ENCODE results near the gene OGG1.

OGG1 gene

GRCh38 chr3:9729419-9729818 lies 20.3 kb upstream of the OGG1 start:
- DNase-seq = no peak

GRCh38 chr3:9730657-9731205 lies 19.0 kb upstream of the OGG1 start:
- DNase-seq = no peak

- peak; percentile 100 for DNase-seq
These were observed 18.3 kb upstream of the OGG1 start, which contains the start of gene BRPF1 for GRCh38 chr3:9731206-9732079. BRPF1 (plus strand) TSS chr3:9731735; CDS start chr3:9734141, 2,406 bp downstream.

- peak; percentile 61 for DNase-seq
These were observed 17.5 kb upstream of the OGG1 start for GRCh38 chr3:9732080-9732739.

- DNase-seq = no peak
These were observed 17.0 kb upstream of the OGG1 start for GRCh38 chr3:9732740-9733115.

- DNase-seq = no peak
These were observed 12.9 kb upstream of the OGG1 start for GRCh38 chr3:9736831-9737230.

- no peak for DNase-seq
These were observed 10.6 kb upstream of the OGG1 start for GRCh38 chr3:9739181-9739580.

GRCh38 chr3:9742560-9742959 lies 7.2 kb upstream of the OGG1 start:
- DNase-seq = no peak

- DNase-seq = no peak
These were observed 6.2 kb upstream of the OGG1 start for GRCh38 chr3:9743548-9743947.

- DNase-seq = no peak
These were observed 5.6 kb upstream of the OGG1 start for GRCh38 chr3:9744162-9744561.

- no peak for DNase-seq
These were observed 4.2 kb upstream of the OGG1 start for GRCh38 chr3:9745521-9745920.

GRCh38 chr3:9746330-9746729 lies 3.4 kb upstream of the OGG1 start:
- DNase-seq = no peak

- no peak for DNase-seq
These were observed 2.5 kb upstream of the OGG1 start for GRCh38 chr3:9747267-9747666.

GRCh38 chr3:9748031-9748430 lies 1.7 kb upstream of the OGG1 start:
- DNase-seq = no peak

- DNase-seq = no peak
These were observed 482 bp upstream of the OGG1 start for GRCh38 chr3:9749296-9749644.

GRCh38 chr3:9750556-9751411 lies 1.0 kb downstream of the OGG1 start:
- DNase-seq = peak; percentile 24

- no peak for DNase-seq
These were observed 4.9 kb downstream of the OGG1 start for GRCh38 chr3:9754678-9755077.

GRCh38 chr3:9757427-9757826 lies 7.7 kb downstream of the OGG1 start:
- DNase-seq = no peak

- no peak for DNase-seq
These were observed 11.2 kb downstream of the OGG1 start for GRCh38 chr3:9760779-9761505.

- no peak for DNase-seq
These were observed 12.2 kb downstream of the OGG1 start for GRCh38 chr3:9761919-9762318.

- DNase-seq = no peak
These were observed 13.1 kb downstream of the OGG1 start for GRCh38 chr3:9762871-9763270.

- DNase-seq = no peak
These were observed 16.1 kb downstream of the OGG1 start for GRCh38 chr3:9765865-9766264.

- DNase-seq = no peak
These were observed 17.7 kb downstream of the OGG1 start for GRCh38 chr3:9767418-9767817.
